Esophagus (tissue), 2 donors: Measurements from ENCODE around the gene JAML. TPM values are rescaled to one million over a fixed set of nuclear protein-coding genes. Genes with fewer than 3 reads are reported as not detected.
A peak's percentile ranks its signal among the peaks of the same experiment; 100 is the strongest.
"Not testable (repeated sequence)": the region's sequence is repeated elsewhere in the genome, so short reads cannot be mapped to it uniquely, and the experiment has no call there.

Experiments used
- H3K27ac ChIP-seq, 2 donors: one replicate each; pipeline ENCODE4 v1.5.1; 2013; ENCODE audit warnings: low read depth in 2 of 2, mild to moderate bottlenecking in 2 of 2, inconsistent platforms in 1 of 2, low read length in 1 of 2, moderate library complexity in 1 of 2
- H3K27me3 ChIP-seq, 2 donors: one replicate each; pipeline ENCODE4 v1.6.1; 2013; ENCODE audit warnings: low read length in 2 of 2, control low read depth in 1 of 2, mild to moderate bottlenecking in 1 of 2; ENCODE audit not compliant: insufficient read depth in 2 of 2, control insufficient read depth in 1 of 2
- H3K36me3 ChIP-seq, 2 donors: one replicate each; pipeline ENCODE4 v1.6.1; 2013; ENCODE audit warnings: low read length in 1 of 2; ENCODE audit not compliant: control insufficient read depth in 2 of 2, insufficient read depth in 2 of 2
- H3K4me1 ChIP-seq, 2 donors: one replicate each; pipeline ENCODE4 v1.6.1; 2013; ENCODE audit warnings: low read length in 1 of 2; ENCODE audit not compliant: control insufficient read depth in 2 of 2, insufficient read depth in 2 of 2
- H3K4me3 ChIP-seq, 2 donors: one replicate each; pipeline ENCODE4 v1.5.1; 2013; ENCODE audit warnings: low read length in 2 of 2, mild to moderate bottlenecking in 2 of 2, low read depth in 1 of 2, moderate library complexity in 1 of 2
- H3K9me3 ChIP-seq, 2 donors: one replicate each; pipeline ENCODE4 v1.6.1; 2013; ENCODE audit warnings: mild to moderate bottlenecking in 2 of 2, low read depth in 1 of 2, low read length in 1 of 2, moderate library complexity in 1 of 2; ENCODE audit not compliant: control insufficient read depth in 2 of 2, insufficient read depth in 1 of 2
- WGBS, 2 donors: extraction: QIAGEN DNeasy Blood & Tissue Kit; methylation state at CpG; one replicate each; pipeline ENCODE4 v1.1.7; 2013; 5-methylcytosine and 5-hydroxymethylcytosine counted together
- polyA plus RNA-seq, 2 donors: library from polyadenylated mRNA; stranded (reverse); fragments of 200-250 nt; gene quantifications; one replicate each; pipeline ENCODE4 v1.2.3, GENCODE V29; 2013
- donor health status: healthy with polysubstance abuse.
- donor health status: Bipolar disorder and iron deficiency.

Gene JAML
- polyA plus RNA-seq, 2 donors = 6.1 to 7.0 TPM

DNA sequence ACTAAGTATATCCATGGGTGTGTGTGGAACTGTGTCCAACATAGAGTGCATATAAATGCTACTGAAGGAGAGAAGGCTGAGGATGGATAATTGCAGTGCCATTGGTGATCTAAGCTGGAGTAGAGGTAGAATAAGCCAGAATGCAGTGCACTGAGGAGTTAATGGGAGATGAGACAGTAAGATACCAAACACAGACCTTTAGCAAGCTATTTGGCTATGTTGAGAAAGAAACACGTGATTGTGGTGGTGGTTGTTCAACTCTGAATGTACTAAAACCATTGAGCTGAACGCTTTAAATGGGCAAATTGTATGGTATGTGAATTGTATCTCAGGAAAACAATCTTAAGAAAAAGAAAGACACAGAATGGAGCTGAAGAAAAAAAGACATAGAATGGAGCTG is 22.8 kb downstream of the JAML start:
- H3K36me3 ChIP-seq = no peaks in the 10 kb centered on the region
- WGBS, 2 donors = 81 to 83% methylated on average over 2 of the region's 2 CpGs
- H3K4me3 ChIP-seq = no peak overlapping the region
- H3K9me3 ChIP-seq = no peaks in the 10 kb centered on the region
- no peak overlapping the region for H3K27ac ChIP-seq
- no peaks in the 10 kb centered on the region for H3K27me3 ChIP-seq
- no peaks in the 10 kb centered on the region for H3K4me1 ChIP-seq

DNA sequence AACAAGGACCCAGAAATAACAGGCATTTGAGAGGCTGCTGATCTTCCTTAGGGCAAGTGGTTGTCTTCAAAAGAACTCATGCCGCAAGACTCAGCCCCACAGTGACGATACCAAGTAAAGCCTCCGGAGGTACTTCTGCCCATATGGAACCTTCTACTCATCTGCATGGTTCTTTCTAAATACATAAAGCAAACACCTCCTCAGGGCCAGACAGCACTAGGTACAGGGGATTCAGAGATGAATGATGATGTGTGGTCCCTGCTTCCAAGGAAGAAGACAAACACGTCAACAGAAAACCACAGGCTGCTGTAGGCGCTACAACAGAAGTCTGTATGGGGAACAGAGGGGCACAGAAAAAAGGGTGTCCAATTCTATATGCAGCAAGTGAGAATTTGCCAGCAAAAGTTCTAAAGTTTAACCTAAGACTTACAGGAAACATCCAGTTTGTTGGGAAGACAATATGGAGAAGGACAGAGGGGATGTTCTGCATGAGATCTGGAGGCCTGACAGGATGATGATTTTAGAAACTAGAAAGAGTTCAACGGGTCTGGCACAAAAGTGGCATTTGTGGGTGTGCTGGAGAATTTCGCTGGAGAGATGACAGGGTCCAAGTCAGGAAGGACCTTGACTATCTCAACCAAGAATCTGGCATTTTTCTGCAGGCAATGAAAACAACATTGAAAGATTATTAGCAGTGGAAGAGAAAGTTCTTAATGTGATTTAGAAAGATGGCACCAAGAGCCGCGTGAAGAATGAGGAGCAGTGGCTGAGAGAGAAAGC is 23.7 kb downstream of the JAML start:
- Histone ChIP-seq H3K9me3 (no peaks in the 10 kb centered on the region), H3K4me1 (no peaks in the 10 kb centered on the region), H3K27ac (no peak overlapping the region), H3K36me3 (no peaks in the 10 kb centered on the region), H3K4me3 (no peak overlapping the region), H3K27me3 (no peaks in the 10 kb centered on the region)
- 88 to 89% methylated on average over 9 of the region's 9 CpGs for WGBS, 2 donors

- no peaks in the 10 kb centered on the region for H3K4me1 ChIP-seq
- H3K4me3 ChIP-seq = no peak overlapping the region
- no peaks in the 10 kb centered on the region for H3K9me3 ChIP-seq
- H3K27ac ChIP-seq = no peak overlapping the region
- H3K36me3 ChIP-seq = no peaks in the 10 kb centered on the region
- no peaks in the 10 kb centered on the region for H3K27me3 ChIP-seq
- WGBS, 2 donors = 88 to 92% methylated on average over 5 of the region's 5 CpGs
These were observed 24.3 kb downstream of the JAML start for GRCh38 chr11:118200497-118200896.

DNA sequence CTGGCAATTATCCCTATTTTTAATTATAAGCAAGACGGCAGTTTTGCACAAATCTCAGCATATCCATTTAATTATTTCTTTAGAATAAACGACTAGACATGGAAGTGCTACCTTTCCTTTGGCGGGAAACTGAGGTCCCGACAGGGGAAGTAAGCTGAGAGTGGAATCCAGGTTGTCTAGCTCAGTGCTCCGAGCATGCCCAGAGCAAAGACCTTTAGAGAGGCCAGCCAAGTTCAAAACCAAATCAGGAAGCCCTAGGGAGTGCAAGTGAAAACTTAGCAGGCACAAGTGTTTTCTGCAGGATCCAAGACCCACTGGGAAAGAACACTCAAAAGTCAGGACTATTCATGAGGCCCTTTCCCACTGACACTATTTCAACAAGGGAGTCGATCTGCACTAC is 25.7 kb downstream of the JAML start:
- H3K27ac ChIP-seq = no peak overlapping the region
- WGBS, 2 donors = 81 to 83% methylated on average over 6 of the region's 6 CpGs
- no peaks in the 10 kb centered on the region for H3K9me3 ChIP-seq
- no peak overlapping the region for H3K4me3 ChIP-seq
- H3K4me1 ChIP-seq = peaks cover 0 to 4% of the 10 kb centered on the region in 2 donors
- no peaks in the 10 kb centered on the region for H3K27me3 ChIP-seq
- no peaks in the 10 kb centered on the region for H3K36me3 ChIP-seq

- WGBS, 2 donors = 1 to 2% methylated on average over 9 of the region's 9 CpGs
- no peaks in the 10 kb centered on the region for H3K9me3 ChIP-seq
- peaks cover 0 to 4% of the 10 kb centered on the region in 2 donors for H3K4me1 ChIP-seq
- no peaks in the 10 kb centered on the region for H3K27me3 ChIP-seq
- H3K27ac ChIP-seq = no peak overlapping the region
- H3K36me3 ChIP-seq = no peaks in the 10 kb centered on the region
- no peak overlapping the region for H3K4me3 ChIP-seq
These were observed 26.4 kb downstream of the JAML start for GRCh38 chr11:118198370-118198769.

DNA sequence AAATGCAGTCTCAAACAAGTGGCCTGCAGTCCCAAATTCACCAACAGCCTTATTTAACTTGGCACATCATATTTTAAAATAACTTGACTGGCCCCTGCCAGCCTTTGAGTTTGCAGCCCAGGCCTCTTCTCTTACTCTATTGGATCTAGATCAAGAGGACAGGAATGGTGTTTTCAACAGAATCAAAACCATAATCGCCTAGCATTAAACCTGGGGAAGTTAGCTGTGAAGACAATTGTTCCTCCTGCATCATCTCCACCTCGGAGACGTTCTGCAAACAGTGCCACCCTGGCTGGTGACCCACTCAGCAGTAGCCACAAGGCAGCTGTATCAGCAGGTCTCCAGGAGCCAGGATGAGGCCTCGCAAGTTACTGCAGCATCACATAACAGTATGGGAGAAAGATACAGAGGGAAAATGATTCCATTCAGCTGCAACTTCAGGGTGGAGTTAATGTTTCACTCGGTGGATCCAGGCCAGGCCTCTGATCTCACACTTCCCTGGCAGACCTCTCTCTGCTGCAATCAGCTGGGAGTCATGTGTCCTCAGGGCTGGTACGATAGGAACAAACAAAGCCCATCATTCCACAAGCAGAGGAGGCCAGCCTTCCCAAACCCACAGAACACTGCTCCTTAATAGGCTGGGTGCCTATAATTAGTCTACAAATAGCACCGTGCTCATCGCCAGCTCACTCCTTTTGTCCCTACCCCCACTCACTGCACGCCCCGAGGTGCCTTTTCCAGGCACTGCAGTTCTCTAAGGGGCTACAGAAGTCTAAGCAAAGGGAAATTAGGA is 29.8 kb downstream of the JAML start:
- Histone ChIP-seq H3K27me3 (no peaks in the 10 kb centered on the region), H3K27ac (peak overlapping the region; percentile 27 to 47), H3K4me1 (peaks cover 0 to 4% of the 10 kb centered on the region in 2 donors), H3K9me3 (no peaks in the 10 kb centered on the region), H3K36me3 (no peaks in the 10 kb centered on the region), H3K4me3 (no peak overlapping the region)
- 30 to 31% methylated on average over 10 of the region's 10 CpGs for WGBS, 2 donors

- 71 to 80% methylated on average over 6 of the region's 6 CpGs for WGBS, 2 donors
- Histone ChIP-seq H3K9me3 (no peaks in the 10 kb centered on the region), H3K27ac (no peak overlapping the region), H3K4me3 (no peak overlapping the region), H3K36me3 (no peaks in the 10 kb centered on the region), H3K4me1 (peaks cover 0 to 4% of the 10 kb centered on the region in 2 donors), H3K27me3 (no peaks in the 10 kb centered on the region)
These were observed 30.8 kb downstream of the JAML start for GRCh38 chr11:118193910-118194566.

DNA sequence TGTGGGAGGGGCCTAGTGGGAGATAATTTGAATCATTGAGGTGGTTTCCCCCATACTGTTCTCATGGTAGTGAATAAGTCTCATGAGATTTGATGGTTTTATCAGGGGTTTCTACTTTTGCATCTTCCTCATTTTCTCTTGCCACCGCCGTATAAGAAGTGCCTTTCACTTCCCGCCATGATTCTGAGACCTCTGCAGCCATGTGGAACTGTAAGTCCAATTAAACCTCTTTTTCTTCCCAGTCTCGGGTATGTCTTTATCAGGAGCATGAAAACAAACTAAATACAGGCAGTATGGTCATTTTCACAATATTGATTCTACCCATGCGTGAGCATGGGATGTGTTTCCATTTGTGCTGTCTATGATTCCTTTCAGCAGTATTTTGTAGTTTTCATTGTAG is 32.0 kb downstream of the JAML start:
- 83 to 95% methylated on average over 5 of the region's 5 CpGs for WGBS, 2 donors
- not testable (repeated sequence) for H3K27me3 ChIP-seq, H3K4me1 ChIP-seq, H3K9me3 ChIP-seq, H3K36me3 ChIP-seq, H3K27ac ChIP-seq, H3K4me3 ChIP-seq

DNA sequence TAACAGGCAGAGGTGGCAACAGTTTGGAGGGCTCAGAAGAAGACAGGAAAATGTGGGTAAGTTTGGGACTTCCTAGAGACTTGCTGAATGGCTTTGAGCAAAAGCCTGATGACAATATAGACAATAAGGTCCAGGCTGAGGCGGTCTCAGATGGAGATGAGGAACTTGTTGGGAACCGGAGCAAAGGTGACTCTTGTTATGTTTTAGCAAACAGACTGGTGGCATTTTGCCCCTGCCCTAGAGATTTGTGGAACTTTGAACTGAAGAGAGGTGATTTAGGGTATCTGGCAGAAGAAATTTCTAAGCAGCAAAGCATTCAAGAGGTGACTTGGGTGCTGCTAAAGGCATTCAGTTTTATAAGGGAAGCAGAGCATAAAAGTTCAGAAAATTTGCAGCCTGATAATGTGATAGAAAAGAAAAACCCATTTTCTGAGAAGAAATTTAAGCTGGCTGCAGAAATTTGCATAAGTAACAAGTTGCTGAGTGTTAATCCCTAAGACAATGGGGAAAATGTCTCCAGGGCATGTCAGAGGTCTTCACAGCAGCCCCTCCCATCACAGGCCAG is 33.8 kb downstream of the JAML start:
- H3K27me3 ChIP-seq, H3K36me3 ChIP-seq, H3K4me1 ChIP-seq, H3K4me3 ChIP-seq, H3K27ac ChIP-seq, H3K9me3 ChIP-seq: not testable (repeated sequence)
- WGBS, 2 donors = 53 to 90% methylated on average over 2 of the region's 2 CpGs
